CD14-positive monocyte (primary cell): ENCODE measurements around the gene SUPT6H. TPM values are rescaled to one million over a fixed set of nuclear protein-coding genes. Genes with fewer than 3 reads are reported as not detected.
A peak's percentile ranks its signal among the peaks of the same experiment; 100 is the strongest.

Experiments
- DNase-seq, 3 donors: peaks; one replicate each; pipeline ENCODE4 v3.0.0-alpha.2; 2011 to 2022
- H2AFZ ChIP-seq: 2 replicates; pipeline ENCODE4 v1.6.0; 2012; ENCODE audit warnings: mild to moderate bottlenecking, low read depth, low read length, inconsistent platforms; ENCODE audit not compliant: insufficient read depth, poor library complexity, severe bottlenecking
- H3K27ac ChIP-seq, 2 donors: 1 replicate in 1 of 2; 2 replicates in 1 of 2; pipeline ENCODE4 v1.5.1; 2012 to 2013; ENCODE audit warnings: low read length in 2 of 2, control low read depth in 1 of 2, inconsistent platforms in 1 of 2, low read depth in 1 of 2, mild to moderate bottlenecking in 1 of 2
- H3K27me3 ChIP-seq, 2 donors: one replicate each; pipeline versions ENCODE4 v1.6.0 to v1.6.1; 2011 to 2013; ENCODE audit warnings: low read length in 2 of 2; ENCODE audit not compliant: control insufficient read depth in 2 of 2, insufficient read depth in 2 of 2
- H3K36me3 ChIP-seq, 2 donors: replicated peaks in 1 of 2; 1 replicate in 1 of 2; 2 replicates in 1 of 2; pipeline versions ENCODE4 v1.5.1 to v1.6.1; 2012 to 2013; ENCODE audit warnings: low read length in 2 of 2, control low read depth in 1 of 2, inconsistent platforms in 1 of 2, mild to moderate bottlenecking in 1 of 2; ENCODE audit not compliant: insufficient read depth in 2 of 2, control insufficient read depth in 1 of 2
- H3K4me1 ChIP-seq, 2 donors: 1 replicate in 1 of 2; 2 replicates in 1 of 2; pipeline versions ENCODE4 v1.5.1 to v1.6.1; 2012 to 2013; ENCODE audit warnings: low read length in 2 of 2, control low read depth in 1 of 2, inconsistent platforms in 1 of 2, mild to moderate bottlenecking in 1 of 2, moderate library complexity in 1 of 2; ENCODE audit not compliant: insufficient read depth in 2 of 2, control insufficient read depth in 1 of 2
- H3K4me2 ChIP-seq: replicated peaks from 2 replicates; pipeline ENCODE3; 2012; ENCODE audit warnings: low read length, moderate library complexity, mild to moderate bottlenecking; ENCODE audit not compliant: poor library complexity, severe bottlenecking; ENCODE audit errors: extremely low read depth
- H3K4me3 ChIP-seq, 3 experiments: fragments of 200-600 bp in 1 of 3; sonication (generic) in 1 of 3; replicated peaks in 1 of 3; 1 replicate in 2 of 3; 2 replicates in 1 of 3; pipeline ENCODE4 v1.5.1; 2011 to 2013; ENCODE audit warnings: low read length in 3 of 3, mild to moderate bottlenecking in 3 of 3, control low read depth in 2 of 3, low read depth in 2 of 3, inconsistent platforms in 1 of 3, moderate library complexity in 1 of 3
- H3K79me2 ChIP-seq: 2 replicates; pipeline ENCODE4 v1.6.0; 2012; ENCODE audit warnings: mild to moderate bottlenecking, control low read depth, inconsistent platforms, low read length, moderate library complexity; ENCODE audit not compliant: insufficient read depth
- H3K9ac ChIP-seq: 2 replicates; pipeline ENCODE4 v1.6.0; 2017; ENCODE audit warnings: low read length, mild to moderate bottlenecking; ENCODE audit not compliant: insufficient read depth, poor library complexity, severe bottlenecking
- H3K9me3 ChIP-seq, 2 donors: replicated peaks in 1 of 2; 1 replicate in 1 of 2; 2 replicates in 1 of 2; pipeline versions ENCODE4 v1.5.1 to v1.6.1; 2012 to 2013; ENCODE audit warnings: low read length in 2 of 2, control low read depth in 1 of 2; ENCODE audit not compliant: control insufficient read depth in 1 of 2, insufficient read depth in 1 of 2
- H4K20me1 ChIP-seq: 2 replicates; pipeline ENCODE4 v1.6.0; 2012; ENCODE audit warnings: mild to moderate bottlenecking, low read length, control low read depth, moderate library complexity; ENCODE audit not compliant: insufficient read depth
- H3K27ac Mint-ChIP-seq, 7 donors: one replicate each; pipeline ENCODE4 v1.8.0; 2020; ENCODE audit warnings: mild to moderate bottlenecking in 7 of 7, mixed read lengths in 7 of 7, moderate library complexity in 6 of 7, inconsistent platforms in 2 of 7
- H3K27me3 Mint-ChIP-seq, 3 donors: one replicate each; pipeline ENCODE4 v1.8.0; 2021 to 2022; ENCODE audit warnings: low read depth in 3 of 3, mild to moderate bottlenecking in 3 of 3, mixed read lengths in 3 of 3, moderate library complexity in 3 of 3, inconsistent platforms in 1 of 3
- H3K36me3 Mint-ChIP-seq, 2 donors: one replicate each; pipeline ENCODE4 v1.8.0; 2020; ENCODE audit warnings: mixed read lengths in 2 of 2, inconsistent platforms in 1 of 2, mild to moderate bottlenecking in 1 of 2
- H3K4me1 Mint-ChIP-seq: one replicate; pipeline ENCODE4 v1.8.0; 2020; ENCODE audit warnings: mild to moderate bottlenecking, mixed read lengths
- H3K4me3 Mint-ChIP-seq, 2 donors: one replicate each; pipeline ENCODE4 v1.8.0; 2020; ENCODE audit warnings: mild to moderate bottlenecking in 2 of 2, mixed read lengths in 2 of 2, moderate library complexity in 1 of 2
- H3K9me3 Mint-ChIP-seq, 7 donors: one replicate each; pipeline ENCODE4 v1.8.0; 2020 to 2022; ENCODE audit warnings: mixed read lengths in 7 of 7, mild to moderate bottlenecking in 6 of 7, moderate library complexity in 6 of 7, inconsistent platforms in 2 of 7
- CTCF ChIP-seq: fragments of 200-600 bp; IDR thresholded peaks from one replicate; pipeline ENCODE4 v1.8.0; 2022; ENCODE audit warnings: antibody characterized with exemption, mild to moderate bottlenecking
- WGBS: methylation state at CpG from one replicate; pipeline ENCODE4 v1.1.5; 2013; ENCODE audit warnings: missing lambda C conversion rate; ENCODE audit not compliant: insufficient coverage; 5-methylcytosine and 5-hydroxymethylcytosine counted together
- intact Hi-C, 2 donors: fragments of 100-400 bp; cut with micrococcal nuclease; formaldehyde crosslinking; loops; one replicate each; pipeline versions ENCODE4 v1.15.0 to v1.15.1; 2023
- polyA plus RNA-seq, 3 donors: library from polyadenylated mRNA; depleted of rRNA in 1 of 3; unstranded in 2 of 3; stranded (reverse) in 1 of 3; fragments of 300-500 nt in 2 of 3; fragments of >200 nt in 1 of 3; fragmentation: Illumina TruSeq in 2 of 3; gene quantifications; 1 replicate in 2 of 3; 2 replicates in 1 of 3; pipeline ENCODE4 v1.2.3, GENCODE V29; 2012 to 2021

Gene SUPT6H
- polyA plus RNA-seq, 3 donors = 3.8 to 33.9 (median 7.8) TPM

- H3K9me3 ChIP-seq = no peaks in the 10 kb centered on the region
- H3K4me2 ChIP-seq = peak overlapping the region; percentile 100
- H3K4me3 Mint-ChIP-seq = peak overlapping the region; percentile 89 to 94
- no peak for DNase-seq
- intact Hi-C loops = loop anchor here in 1 of 2 donors (5.0 kb wide), 1 partner anchor 87 kb away; no protein-coding TSS in a partner anchor
- H3K9me3 Mint-ChIP-seq = peaks cover 0 to 2% (median 0%) of the 10 kb centered on the region in 7 donors
- H2AFZ ChIP-seq = peak overlapping the region; percentile 75
- peak overlapping the region in 4 of 7 donors; percentile 7 to 70 (median 50) for H3K27ac Mint-ChIP-seq
- peaks cover 35 to 40% of the 10 kb centered on the region in 2 donors for H3K36me3 ChIP-seq
- peaks cover 58 to 72% of the 10 kb centered on the region in 2 donors for H3K4me1 ChIP-seq
- peaks cover 54% of the 10 kb centered on the region for H4K20me1 ChIP-seq
- no peak overlapping the region for H3K27ac ChIP-seq
- H3K79me2 ChIP-seq = peaks cover 23% of the 10 kb centered on the region
- H3K4me3 ChIP-seq = peak overlapping the region; percentile 11 to 96 (median 66)
- H3K4me1 Mint-ChIP-seq = peaks cover 65% of the 10 kb centered on the region
- peak overlapping the region; percentile 28 for H3K9ac ChIP-seq
- H3K27me3 ChIP-seq = no peaks in the 10 kb centered on the region
- no CpG with 5 or more reads among the region's 20 CpGs for WGBS
- peaks cover 36 to 44% of the 10 kb centered on the region in 2 donors for H3K36me3 Mint-ChIP-seq
- no peak for TF ChIP-seq CTCF
- peaks cover 2 to 15% (median 7%) of the 10 kb centered on the region in 3 donors for H3K27me3 Mint-ChIP-seq
These were observed 63.2 kb downstream of the SUPT6H start for GRCh38 chr17:28725166-28725659.

- Mint-ChIP-seq H3K27me3 (peaks cover 2 to 15% (median 7%) of the 10 kb centered on the region in 3 donors), H3K36me3 (peaks cover 36 to 41% of the 10 kb centered on the region in 2 donors), H3K27ac (peak overlapping the region in 5 of 7 donors; percentile 20 to 71 (median 60)), H3K4me3 (peak overlapping the region; percentile 89 to 94), H3K4me1 (peaks cover 60% of the 10 kb centered on the region), H3K9me3 (peaks cover 0 to 2% (median 0%) of the 10 kb centered on the region in 7 donors)
- Histone ChIP-seq H3K27ac (no peak overlapping the region), H3K9ac (peak overlapping the region; percentile 28), H3K27me3 (no peaks in the 10 kb centered on the region), H3K4me1 (peaks cover 53 to 67% of the 10 kb centered on the region in 2 donors), H4K20me1 (peaks cover 49% of the 10 kb centered on the region), H3K4me3 (peak overlapping the region; percentile 11 to 96 (median 66)), H3K9me3 (no peaks in the 10 kb centered on the region), H3K36me3 (peaks cover 35 to 40% of the 10 kb centered on the region in 2 donors), H3K4me2 (peak overlapping the region; percentile 100), H3K79me2 (peaks cover 18% of the 10 kb centered on the region), H2AFZ (peak overlapping the region; percentile 75)
- TF ChIP-seq CTCF = no peak
- intact Hi-C loops = loop anchor here (1.0 to 5.0 kb wide), 3 partner anchors 17 to 87 kb away; no protein-coding TSS in a partner anchor
- DNase-seq = peak in 2 of 3 donors; percentile 33 to 40
- 1% methylated on average over 41 of the region's 45 CpGs for WGBS
These were observed 63.7 kb downstream of the SUPT6H start for GRCh38 chr17:28725660-28726225.
